Bone marrow (tissue), 2 donors: ENCODE data around the gene ABCA6.
"Not testable (repeated sequence)": the region's sequence is repeated elsewhere in the genome, so short reads cannot be mapped to it uniquely, and the experiment has no call there.

Source experiments
- DNase-seq, 2 donors: peaks; one replicate each; lab custom pipeline; 2025; lab: John Stamatoyannopoulos, UW

ABCA6 gene, protein sequence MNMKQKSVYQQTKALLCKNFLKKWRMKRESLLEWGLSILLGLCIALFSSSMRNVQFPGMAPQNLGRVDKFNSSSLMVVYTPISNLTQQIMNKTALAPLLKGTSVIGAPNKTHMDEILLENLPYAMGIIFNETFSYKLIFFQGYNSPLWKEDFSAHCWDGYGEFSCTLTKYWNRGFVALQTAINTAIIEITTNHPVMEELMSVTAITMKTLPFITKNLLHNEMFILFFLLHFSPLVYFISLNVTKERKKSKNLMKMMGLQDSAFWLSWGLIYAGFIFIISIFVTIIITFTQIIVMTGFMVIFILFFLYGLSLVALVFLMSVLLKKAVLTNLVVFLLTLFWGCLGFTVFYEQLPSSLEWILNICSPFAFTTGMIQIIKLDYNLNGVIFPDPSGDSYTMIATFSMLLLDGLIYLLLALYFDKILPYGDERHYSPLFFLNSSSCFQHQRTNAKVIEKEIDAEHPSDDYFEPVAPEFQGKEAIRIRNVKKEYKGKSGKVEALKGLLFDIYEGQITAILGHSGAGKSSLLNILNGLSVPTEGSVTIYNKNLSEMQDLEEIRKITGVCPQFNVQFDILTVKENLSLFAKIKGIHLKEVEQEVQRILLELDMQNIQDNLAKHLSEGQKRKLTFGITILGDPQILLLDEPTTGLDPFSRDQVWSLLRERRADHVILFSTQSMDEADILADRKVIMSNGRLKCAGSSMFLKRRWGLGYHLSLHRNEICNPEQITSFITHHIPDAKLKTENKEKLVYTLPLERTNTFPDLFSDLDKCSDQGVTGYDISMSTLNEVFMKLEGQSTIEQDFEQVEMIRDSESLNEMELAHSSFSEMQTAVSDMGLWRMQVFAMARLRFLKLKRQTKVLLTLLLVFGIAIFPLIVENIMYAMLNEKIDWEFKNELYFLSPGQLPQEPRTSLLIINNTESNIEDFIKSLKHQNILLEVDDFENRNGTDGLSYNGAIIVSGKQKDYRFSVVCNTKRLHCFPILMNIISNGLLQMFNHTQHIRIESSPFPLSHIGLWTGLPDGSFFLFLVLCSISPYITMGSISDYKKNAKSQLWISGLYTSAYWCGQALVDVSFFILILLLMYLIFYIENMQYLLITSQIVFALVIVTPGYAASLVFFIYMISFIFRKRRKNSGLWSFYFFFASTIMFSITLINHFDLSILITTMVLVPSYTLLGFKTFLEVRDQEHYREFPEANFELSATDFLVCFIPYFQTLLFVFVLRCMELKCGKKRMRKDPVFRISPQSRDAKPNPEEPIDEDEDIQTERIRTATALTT (N-terminal part only)

DNA sequence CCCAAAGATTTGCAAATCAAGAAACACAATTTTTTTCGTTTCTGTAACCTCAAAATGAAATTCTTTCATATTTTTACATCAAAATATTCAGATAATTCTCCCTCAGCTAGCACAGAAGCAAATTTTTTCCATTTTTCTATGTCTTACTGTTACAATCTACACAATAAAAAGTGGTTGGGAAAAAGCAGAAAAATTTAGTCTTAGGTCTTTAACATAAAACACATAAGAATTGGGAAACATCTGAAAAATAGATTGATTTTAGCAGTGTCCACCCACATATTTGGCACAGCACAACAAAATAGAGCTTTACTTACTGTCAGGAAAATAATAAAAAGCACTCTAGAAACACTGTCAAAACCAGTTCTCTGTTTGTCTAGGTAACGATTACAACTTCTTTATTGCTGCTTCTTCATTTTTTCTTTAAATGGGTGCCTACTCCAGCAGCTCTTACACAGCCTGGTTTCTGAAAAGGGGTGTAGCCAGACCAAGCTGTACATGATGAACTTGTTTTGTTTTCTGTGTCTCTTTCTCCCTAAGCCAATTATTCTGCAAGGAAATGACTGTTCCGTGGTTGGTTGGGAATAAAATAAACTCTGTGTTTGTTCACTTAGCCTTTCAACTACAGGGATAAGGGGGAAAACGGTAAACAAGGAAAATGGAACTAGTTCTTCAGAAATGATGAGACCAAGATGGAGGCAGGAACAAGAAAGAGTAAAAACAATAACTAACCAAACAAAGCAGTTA lies at the start of gene ABCA6:
Gene ABCA6, minus strand, starts transcription at position 465 of the 744 bp plus-strand sequence. CDS start 1,192 bp downstream, outside the sequence.
- no peak for DNase-seq

DNA sequence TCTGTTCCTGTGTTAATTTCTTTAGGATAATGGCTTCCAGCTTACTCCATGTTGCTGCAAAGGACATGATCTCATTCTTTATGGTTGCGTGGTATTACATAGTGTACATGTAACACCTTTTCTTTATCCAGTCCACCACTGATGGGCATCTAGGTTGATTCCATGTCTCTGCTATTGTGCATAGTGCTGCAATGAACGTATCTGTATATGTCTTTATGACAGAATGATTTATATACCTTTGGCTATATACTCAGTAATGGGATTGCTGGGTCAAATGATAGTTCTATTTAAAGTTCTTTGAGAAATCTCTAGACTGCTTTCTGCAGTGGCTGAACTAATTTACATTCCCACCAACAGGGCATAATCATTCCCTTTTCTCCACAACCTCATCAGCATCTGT lies 47.1 kb upstream of the ABCA6 start:
- no peak for DNase-seq

DNA sequence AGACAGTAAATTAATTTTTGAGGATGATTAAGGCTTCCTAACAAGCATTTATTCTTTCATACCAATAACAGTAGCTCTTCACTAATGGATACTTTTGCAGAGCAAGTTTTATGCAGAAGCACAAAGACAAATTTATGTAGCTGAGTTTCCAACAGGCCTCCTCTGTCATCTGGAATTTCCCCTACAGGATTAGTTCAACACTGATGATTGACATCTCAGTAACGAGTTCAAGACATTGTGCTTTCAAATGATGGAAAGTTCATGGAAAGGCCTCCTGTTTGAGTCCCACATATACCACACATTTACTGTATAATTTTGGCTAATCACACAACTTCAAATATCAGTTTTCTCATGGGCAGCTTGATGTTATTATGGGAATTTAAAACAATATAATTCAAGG lies 46.4 kb upstream of the ABCA6 start:
- DNase-seq = no peak

DNA sequence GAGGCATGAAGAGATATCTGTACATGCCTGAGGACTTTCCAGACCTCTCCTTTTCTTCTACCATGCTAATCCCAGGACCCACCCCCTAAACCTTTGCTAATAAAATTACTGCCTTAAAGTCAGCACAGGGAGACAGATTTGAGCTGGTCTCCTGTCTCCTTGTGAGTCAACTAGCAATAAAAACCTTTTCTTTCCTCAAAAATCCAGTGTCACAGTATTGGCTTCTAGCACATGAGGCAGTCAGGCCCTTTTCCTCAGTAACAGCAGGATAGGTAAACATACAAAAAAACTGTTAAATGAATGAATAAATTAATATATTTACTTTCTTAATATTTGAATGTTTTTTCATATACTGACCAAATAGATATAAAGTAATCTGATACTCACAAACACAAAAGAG lies 45.6 kb upstream of the ABCA6 start:
- no peak for DNase-seq

DNA sequence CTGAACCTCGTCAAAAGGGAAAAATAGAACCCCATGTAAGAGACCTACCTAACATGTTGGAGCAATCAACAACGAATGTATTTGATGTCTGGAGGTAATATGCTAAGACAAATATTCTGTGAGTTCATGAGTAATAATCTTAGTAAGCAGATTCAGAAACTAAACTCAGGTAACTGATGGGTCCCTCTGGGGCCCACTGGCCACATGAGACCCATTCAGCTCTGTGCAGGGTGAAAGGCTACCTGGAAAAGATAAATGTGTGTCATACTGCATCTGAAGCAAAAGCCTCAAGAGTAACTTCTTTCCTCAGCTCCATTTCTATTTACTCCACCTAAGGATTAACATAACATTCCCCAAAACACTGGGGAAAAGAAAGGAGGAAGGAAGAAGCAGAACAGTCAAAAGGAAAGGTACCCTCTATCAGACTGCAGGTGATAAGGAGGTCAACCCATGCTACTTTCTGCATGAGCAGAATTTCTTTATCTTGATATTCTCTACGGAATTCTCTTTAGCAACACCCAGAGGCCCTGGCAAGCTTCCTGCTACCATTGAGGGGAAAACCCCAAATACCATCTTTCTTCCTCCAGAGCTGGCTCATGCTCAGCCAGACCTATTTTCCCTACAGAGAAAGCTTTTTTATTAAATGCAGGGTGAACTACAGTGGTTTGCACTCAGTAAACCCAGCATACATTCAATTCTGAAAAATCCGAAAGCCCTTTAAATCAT lies 37.7 kb upstream of the ABCA6 start:
- peak in 1 of 2 donors; percentile 11 for DNase-seq

DNA sequence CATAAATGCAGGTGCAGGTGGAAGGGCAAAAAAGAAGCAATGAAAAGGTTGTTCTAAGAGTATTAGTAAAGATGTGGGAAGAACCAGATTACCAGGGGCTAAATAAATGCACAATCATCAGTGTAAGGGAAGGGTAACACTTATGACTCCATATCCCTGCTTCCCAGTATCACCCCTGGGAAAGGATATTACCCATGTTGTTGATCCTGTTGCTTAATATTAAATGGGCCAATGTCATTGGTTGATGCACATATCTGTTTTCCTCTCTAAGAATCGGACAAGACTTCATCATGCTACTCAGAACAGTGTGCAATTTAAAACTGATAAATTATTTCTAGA lies 34.7 kb upstream of the ABCA6 start:
- no peak for DNase-seq

DNA sequence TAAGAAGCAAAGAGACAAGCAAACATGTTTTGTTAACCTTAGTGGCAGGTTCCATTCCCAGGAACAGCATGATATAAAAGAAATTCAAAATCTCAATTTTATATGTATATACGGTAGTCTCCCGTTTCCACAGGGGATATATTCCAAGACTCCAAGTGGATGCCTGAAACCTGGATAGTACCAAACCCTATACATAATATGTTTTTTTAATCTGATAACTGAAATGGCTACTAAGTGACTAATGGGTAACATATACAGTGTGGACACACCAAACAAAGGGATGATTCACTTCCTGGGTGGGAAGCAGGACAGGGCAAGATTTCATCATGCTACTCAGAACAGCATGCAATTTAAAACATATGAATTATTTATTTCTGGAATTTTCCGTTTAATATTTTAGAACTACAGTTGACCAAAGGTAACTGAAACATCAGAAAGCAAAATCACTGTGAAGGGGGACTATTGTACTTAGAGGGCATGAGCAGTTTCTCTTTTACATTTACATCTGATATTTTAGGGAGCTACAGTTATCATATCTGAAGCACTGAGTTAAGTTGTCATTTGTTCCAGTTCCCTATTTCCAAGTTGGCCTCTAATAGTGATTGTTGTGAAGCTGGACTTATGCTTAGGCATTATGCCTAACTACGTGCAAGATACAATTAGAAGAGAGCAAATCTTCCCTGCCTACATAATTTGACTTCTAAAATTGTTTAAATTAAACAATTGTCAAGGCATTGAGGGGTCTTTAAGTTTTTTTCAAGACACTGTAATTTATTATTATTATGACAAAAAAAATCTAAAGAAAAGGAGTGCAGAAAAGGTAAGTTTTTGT lies 34.1 kb upstream of the ABCA6 start:
- peak in 1 of 2 donors; percentile 2 for DNase-seq

DNA sequence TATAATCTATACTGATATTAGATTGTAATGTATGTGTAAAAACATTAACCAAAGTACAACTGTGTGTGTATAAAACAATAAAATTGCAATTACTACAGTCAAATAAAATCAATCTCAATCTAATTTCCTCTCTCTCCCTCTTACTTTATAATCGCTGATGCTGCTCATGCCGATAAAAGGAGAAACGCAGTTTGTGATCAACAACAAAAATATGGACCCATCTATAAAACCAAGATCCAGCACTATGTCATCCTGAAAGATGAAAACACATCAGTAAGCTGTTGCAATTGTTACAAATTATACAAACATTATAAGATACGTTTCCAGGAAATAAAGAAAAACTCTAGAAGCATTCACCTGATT lies 33.5 kb upstream of the ABCA6 start:
- DNase-seq = no peak

DNA sequence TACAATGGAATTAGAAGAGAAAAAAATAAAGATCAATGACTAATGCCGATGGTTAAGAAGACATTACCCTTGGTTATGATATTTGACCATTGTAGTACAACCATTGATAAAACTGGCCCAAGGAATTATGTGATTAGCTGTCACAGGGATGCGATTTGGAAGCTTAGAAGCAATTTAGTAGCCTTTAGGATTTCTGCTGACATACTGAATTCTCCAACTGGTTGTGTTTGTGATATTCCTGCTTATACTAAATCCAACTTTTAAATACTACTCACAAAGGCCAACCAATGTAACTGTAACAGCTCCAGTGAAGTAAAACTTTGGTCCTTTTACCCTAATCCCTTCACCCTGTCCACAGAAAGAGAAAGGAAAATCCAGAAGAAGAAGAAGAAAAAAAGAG lies 31.4 kb upstream of the ABCA6 start:
- DNase-seq = no peak

DNA sequence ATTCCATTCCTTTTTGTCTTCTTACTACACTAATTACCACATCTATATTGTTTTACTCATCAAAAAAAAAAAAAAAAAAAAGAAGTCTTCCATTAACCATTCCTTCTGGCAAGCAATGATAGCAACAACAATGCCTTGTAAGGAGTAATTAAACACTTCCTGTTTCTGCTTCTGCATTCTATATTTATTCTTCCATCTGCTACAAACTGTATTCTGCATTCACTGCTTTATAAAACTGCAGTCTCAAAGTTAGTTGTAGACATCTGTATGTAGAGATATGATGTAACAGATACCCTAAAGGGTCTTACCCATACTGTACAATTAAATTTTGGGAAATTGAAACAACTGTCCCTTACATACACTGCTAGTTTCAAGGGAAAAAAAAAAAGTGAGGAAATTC lies 28.7 kb upstream of the ABCA6 start:
- DNase-seq = peak in 1 of 2 donors; percentile 72

DNA sequence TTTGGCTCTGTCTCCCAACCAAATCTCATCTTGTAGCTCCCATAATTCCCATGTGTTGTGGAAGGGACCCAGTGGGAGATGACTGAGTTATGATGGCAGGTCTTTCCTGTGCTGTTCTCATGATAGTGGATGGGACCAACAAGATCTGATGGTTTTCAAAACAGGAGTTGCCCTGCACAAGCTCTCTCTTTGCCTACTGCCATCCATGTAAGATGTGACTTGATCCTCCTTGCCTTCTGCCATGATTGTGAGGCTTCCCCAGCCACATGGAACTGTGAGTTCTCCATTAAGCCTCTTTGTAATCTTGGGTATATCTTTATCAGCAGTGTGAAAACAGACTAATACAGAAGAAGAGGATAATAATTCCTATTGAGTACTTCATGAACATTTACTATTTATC lies 26.9 kb upstream of the ABCA6 start:
- not testable (repeated sequence) for DNase-seq

DNA sequence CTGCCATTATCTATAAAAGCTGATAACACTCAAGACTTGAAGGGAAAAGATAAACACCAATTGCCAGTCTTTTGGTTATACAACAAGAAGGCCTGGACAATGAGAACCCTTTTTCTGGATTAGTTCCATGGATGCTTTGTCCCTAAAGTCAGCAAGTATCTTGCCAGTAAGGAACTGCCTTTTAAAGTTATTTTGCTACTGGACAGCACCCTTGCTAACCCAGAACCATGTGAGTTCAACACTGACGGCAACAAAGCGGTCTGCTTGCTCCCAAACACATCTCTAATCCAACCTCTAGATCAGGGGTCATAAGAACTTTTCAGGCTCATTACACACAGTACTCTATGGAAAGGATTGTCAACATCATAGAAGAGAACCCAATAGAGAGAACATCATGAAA lies 25.3 kb upstream of the ABCA6 start:
- no peak for DNase-seq

DNA sequence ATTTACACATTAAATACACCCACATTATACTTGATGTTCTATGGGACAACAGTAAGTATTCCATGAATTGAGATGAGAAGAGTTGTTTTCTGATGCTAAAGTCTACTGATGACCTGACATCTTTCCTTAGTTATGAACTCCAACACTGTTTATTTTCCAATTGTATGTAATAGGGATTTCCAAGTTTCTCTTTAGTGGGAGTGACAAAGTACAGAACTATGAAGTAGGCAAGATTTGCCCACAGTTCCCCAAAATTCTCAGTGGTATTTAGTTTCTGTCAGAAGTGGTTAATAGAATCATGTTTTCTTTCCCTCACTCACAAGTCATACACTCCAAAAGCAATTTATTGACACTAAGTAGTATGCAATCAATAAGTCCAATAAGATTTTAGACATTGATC lies 22.5 kb upstream of the ABCA6 start:
- DNase-seq = no peak

DNA sequence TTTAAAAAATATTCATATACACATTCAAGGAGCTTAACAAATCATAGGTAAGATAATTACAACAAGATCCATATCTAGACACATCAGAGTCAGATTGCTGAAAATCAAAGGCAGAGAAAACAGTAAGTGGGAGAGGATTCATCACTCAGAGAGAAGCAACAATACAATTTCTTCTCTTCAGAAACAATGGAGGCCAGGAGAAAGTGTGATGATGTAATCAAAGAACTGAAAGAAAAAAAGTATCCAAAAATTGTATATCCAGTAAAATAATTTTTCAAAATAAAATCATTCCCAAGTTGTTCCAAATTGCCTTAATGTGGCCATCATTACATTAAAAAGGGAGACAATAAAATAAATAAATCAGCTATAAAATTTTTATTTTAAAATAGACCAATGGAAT lies 17.7 kb upstream of the ABCA6 start:
- no peak for DNase-seq

DNA sequence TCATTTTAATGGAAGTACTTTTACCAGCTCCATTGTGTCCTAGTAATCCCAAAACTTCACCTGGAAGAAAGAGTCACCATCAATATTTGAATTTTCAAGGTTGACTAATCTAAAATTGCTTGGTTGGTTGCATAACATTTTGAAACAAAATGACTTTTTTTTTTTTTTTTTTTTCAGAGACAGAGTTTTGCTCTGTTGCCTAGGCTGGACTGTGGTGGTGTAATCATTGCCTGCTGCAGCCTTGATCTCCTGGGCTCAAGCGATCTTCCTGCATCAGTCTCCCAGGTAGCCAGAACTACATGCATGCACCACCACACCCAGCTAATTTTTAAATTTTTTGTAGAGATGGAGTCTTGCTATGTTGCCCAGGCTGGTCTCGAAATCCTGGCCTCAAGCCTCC lies 12.6 kb upstream of the ABCA6 start:
- DNase-seq = no peak

DNA sequence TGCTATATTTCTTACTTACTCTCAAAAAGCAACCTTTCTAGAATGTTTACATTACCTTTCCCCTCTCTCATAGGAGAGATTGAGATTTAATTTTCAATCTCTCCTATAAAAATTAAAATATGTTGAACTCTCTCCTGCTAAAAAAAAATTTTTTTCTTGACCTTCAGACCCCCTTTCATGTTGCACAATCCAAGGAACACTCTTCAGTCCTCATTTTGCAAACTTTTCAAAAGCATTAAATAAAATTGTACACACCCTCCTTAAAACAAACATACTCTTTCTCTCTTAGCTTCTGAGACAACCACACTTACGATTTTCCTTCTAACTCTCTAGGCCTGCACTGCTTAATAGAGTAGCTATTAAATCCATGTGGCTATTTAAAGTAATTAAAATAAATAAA lies 8.6 kb upstream of the ABCA6 start:
- DNase-seq = no peak

DNA sequence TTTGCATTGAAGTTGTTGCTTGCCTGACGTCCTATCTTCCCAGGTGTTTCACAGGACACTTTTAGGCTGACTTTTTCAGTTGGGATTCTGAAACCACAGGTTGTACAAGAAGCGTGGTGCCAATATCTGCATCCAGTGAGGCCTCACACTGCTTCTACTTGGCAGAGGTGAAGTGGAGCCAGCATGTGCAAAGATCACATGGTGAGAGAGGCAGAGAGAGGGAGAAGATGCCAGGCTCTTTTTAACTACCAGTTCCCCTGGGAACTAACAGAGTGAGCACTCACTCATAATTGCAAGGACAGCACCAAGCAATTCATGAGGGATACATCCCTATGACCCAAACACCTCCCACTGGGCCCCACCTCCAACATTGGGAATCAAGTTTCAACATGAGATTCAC lies 5.8 kb upstream of the ABCA6 start:
- DNase-seq = no peak

DNA sequence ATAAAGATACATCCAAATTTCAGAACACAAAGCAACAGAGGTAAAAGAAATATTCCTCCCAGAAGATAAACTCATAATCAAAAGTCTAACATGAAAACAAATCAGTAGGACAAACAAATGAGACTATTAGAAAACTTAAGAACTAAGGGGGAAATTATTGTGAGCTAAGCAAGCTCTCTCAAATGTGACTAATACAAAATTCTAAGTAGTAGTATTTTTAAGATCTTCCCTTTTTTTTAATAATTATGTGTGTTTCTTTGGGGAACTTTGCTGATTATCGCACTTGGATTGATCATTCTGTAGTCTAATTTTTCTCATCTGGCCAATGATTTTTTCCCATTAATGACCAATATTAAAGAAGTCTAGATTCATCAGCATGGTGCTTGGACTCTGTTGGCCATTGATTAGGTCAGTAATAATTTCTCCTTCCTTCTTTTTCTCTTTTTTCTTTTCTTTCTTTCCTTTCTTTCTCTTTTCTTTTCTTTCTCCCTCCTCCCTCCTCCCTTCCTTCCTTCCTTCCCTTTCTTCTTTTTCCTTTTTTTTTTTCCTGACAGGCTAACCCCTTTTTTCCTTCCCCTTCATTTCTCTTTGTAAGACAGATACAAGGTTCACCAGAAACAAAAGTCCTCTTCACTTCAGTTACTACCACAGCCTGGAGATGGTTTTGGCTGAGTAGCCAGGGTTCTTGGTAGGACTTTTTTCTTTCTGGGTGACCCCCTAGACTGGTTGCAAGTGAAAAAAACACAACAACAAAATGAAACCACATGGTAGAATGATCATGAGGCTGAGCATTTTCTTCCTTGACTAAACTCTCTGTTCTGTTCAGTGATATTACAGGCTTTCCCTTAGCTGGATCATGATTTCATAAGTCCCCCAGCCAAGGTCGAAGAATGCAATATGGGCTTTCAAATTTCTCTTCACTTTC lies 2.9 kb upstream of the ABCA6 start:
- DNase-seq = no peak

DNA sequence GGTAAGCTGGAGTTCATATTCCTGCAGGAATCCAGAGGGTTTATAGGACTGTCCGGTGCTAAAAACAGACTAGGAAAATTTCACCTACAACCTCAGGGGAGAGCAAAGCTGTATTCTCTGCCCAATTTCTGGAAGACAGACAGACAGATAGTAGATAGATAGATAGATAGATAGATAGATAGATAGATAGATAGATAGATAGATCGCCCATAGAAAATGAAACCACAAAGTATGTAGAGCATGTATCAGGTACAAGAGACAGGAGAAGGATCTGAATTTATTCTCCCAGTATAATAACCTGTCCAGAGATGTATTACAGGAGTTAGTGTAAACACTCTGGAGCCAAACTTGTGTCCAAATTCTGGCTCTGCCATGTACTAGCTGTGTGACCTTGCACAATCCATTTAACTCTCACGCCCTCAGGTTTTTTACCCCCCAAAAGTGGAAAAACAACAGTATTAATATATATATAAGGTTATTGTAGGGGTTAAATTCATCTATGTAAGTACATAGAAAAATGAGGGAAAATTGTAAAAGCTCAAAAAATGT lies 2.1 kb upstream of the ABCA6 start:
- DNase-seq = no peak
